NCI-H1436 treated with DMSO at 0.1 percent for 48 hours (cell line): ENCODE measurements around the gene SLC5A2.
"Not testable (repeated sequence)": the region's sequence is repeated elsewhere in the genome, so short reads cannot be mapped to it uniquely, and the experiment has no call there.

Experiments used
- DNase-seq: peaks from one replicate; lab custom pipeline; 2025; lab: John Stamatoyannopoulos, UW

The SLC5A2 gene

DNA sequence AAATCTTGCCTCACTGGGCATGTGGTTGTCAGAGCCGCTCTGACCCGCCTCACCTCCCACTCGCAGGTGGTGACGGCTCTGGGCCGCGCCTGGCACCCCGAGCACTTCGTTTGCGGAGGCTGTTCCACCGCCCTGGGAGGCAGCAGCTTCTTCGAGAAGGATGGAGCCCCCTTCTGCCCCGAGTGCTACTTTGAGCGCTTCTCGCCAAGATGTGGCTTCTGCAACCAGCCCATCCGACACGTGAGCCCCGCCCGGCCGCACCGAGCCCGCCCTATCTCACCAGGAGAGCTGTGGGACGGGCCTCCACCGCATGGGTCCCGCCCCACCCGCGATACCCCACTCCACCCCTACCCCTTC lies 7.0 kb upstream of the SLC5A2 start:
- DNase-seq, result no peak

DNA sequence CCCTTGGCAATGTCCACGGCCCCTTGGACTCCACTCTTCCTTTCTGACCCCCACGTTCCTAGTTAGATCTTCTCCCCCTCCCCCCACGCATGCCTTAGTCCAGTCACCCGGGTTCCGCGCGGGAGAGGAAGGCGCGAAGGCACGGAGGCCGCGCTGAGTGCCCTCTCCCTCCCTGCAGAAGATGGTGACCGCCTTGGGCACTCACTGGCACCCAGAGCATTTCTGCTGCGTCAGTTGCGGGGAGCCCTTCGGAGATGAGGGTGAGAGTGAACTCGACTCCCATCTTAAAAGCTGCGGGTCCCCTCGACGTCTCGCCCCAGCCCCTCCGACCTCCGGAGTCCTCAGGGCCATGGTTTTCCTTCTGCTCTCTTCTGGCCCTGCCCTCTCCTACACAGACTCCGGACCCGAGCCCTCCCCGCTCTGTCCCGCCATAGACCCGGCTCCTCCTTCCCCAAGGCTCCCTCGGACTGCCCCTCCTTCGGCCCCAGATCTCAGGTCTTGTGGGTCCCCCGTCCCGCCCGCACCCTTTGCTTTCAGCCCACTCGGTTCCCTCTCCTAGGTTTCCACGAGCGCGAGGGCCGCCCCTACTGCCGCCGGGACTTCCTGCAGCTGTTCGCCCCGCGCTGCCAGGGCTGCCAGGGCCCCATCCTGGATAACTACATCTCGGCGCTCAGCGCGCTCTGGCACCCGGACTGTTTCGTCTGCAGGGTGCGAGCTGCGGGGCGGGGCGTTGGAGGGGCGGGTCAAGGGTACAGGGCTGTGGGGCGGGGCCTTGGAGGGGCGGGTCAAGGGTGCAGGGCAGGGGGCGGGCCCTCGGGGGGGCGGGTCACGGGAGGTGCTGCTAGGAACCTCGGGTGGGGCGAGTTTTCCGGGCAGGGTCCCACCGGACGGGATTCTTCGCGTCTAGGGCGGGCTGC lies 6.4 kb upstream of the SLC5A2 start:
- no peak for DNase-seq

DNA sequence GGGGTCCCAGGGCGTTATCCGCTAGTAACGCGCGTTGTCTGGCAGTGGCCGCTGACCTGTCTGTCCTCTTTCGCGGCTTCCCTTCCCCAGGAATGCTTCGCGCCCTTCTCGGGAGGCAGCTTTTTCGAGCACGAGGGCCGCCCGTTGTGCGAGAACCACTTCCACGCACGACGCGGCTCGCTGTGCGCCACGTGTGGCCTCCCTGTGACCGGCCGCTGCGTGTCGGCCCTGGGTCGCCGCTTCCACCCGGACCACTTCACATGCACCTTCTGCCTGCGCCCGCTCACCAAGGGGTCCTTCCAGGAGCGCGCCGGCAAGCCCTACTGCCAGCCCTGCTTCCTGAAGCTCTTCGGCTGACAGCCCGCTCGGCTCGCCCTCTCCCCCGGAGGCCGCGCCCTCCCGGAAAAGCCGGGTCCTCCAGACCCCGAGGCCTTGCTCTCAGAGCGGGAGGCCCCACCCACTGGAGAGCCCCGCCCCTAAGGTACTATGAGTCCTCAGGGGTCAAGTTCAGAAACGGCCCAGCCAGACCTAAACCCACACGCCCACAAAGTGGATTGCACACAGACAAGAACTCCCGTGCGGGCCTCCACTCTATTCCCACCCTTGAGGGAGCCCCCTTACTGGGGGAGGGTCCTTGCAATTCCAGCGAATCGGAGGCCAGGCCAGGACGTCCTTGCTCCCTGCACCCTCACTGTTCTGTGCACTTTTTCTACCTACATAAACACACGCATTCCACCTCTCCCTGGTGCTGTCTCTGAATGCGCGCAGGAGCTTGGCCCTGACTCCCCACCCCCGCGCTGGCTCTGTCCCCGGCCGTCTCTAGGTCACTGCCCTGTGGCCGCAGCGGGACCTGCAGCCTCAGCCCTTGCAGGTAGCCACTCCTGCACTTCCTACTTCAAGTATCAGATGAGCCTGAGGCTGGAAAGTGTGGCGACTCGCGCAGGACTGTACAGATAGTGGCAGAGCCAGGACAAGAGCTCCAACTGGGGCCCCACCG lies 5.4 kb upstream of the SLC5A2 start:
- DNase-seq, result no peak

DNA sequence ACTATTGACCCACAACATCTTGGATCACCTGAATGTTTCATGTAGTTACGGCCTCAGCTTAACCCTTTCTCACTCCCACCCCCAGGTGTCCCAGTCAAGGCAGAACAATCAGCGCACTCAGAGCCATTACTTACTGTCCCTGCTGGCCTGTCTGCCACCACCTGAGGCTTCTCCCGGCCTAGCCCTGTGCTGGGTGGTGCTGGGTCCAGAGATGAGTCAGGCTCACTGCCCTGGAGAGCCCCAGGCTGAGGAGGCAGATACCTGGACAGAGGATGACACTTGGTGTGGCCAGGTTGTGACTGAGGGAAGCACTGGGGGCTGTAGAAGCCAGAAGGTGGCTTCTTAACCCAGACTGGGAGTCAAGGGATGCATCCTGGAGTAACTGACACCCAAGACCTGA lies 4.0 kb upstream of the SLC5A2 start:
- DNase-seq, result no peak

DNA sequence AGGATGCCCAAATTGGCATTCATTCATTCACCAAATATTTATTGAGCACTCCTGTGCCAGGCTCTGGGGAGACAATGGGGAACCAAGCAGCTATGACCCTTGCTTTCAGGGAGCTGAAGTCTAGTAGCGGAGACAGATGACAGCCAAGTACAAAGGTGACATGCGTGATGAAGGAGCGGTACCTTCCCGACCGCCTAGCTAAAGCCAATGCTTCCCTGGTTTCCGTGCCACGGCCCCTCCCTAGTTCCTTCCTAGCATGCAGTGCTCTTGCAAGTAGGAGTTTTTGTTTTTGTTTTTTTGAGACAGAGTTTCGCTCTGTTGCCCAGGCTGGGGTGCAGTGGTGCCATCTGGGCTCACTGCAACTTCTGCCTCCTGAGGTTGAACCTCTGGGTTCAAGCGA lies 3.2 kb upstream of the SLC5A2 start:
- DNase-seq, result no peak

DNA sequence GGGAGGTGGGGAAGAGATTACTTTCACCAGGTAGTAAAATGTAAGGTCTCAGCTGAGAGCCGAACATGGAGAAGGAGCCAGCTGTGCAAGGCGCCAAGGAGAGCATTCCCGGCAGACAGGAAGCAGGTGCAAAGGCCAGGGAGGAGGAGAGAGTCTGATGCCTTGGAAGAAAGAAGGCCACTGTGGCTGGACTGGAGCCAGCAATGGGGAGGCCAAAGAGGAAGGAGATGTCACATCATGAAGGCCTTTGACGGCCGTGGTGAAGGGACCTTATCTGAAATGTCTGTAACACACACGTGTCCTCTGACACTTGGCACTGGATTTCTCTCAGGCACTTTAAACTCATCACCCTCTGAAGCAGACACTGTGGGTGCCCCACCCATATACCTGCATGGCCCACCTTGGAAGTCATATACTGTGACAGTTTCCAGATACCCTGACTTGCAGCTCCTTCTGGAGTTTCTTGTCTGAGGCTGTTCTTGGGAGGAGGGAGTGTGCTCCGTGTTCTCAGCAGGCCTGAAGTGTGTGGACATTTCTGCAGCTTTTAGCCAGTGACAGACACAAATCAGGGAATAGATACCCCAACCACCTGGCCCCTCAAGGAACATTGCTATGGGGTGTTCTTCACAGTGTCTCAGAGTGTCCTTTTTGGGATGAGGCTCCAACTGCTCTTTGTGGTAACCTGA lies 1.9 kb upstream of the SLC5A2 start:
- no peak for DNase-seq

DNA sequence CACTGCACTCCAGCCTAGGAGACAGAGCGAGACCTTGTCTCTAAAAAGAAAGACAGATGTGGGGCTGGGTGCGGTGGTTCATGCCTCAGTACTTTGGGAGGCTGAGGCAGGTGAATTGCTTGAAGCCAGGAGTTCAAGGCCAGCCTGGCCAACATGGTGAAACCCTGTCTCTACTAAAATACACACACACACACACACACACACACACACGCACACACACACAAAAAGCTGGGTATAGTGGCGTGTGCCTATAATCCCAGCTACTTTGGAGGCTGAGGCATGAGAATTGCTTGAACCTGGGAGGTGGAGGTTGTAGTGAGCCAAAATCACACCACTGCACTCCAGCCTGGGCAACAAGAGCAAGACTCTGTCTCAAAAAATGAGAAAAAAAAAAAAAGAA lies 1.1 kb downstream of the SLC5A2 start:
- not testable (repeated sequence) for DNase-seq

DNA sequence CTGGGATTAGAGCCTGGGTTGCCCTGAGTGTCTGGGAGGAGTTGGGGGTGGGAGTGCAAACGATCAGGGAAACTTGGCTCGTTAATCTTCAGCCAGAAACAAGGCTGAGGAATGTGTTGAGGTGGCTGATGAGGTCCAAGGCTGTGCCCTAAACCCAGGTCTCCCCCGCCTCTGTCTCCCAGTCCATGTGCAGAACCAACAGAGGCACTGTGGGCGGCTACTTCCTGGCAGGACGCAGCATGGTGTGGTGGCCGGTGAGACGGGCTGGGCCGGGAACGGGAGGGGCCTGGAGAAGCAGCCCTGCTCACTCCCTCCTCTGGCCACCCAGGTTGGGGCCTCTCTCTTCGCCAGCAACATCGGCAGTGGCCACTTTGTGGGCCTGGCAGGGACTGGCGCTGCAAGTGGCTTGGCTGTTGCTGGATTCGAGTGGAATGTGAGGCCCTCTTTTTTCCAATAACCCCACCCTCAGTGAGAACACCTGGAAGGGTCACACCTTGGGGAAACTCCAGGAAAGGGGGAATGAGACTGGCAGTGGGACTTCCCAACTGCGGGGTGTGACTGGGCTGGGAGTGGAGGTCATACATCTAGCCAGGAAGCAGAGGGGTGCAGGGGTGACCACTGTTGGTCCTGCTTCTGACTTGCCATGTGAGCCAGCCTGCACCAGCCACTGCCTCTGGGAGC lies 1.7 kb downstream of the SLC5A2 start:
- no peak for DNase-seq

DNA sequence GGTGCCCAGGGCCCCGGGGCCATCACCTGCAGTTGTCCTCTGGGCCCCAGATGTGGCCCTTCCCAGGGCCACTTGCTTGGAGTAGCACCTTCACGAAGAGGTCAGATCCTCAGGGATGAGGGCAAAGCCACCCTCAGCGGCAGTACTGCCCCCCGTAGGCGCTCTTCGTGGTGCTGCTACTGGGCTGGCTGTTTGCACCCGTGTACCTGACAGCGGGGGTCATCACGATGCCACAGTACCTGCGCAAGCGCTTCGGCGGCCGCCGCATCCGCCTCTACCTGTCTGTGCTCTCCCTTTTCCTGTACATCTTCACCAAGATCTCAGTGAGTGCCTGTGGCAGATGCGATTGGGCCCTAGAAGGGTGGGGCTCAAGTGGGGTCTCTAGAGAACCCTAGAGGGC lies 2.6 kb downstream of the SLC5A2 start:
- no peak for DNase-seq

DNA sequence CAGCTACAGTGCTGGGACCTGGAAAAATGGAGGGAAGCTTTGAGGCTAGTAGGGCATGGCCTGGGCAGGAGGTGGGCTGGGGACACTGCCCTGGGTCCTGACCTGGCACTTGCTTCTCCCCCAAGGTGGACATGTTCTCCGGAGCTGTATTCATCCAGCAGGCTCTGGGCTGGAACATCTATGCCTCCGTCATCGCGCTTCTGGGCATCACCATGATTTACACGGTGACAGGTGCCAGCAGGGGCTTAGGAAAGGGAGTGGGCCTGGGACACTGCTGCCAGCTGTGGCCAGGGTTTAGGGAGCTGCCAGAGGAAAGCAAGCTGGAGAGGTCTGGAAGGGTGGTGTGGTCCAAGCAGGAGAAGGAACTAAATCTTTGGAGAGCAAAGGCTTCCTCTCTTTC lies 3.1 kb downstream of the SLC5A2 start:
- DNase-seq, result no peak

DNA sequence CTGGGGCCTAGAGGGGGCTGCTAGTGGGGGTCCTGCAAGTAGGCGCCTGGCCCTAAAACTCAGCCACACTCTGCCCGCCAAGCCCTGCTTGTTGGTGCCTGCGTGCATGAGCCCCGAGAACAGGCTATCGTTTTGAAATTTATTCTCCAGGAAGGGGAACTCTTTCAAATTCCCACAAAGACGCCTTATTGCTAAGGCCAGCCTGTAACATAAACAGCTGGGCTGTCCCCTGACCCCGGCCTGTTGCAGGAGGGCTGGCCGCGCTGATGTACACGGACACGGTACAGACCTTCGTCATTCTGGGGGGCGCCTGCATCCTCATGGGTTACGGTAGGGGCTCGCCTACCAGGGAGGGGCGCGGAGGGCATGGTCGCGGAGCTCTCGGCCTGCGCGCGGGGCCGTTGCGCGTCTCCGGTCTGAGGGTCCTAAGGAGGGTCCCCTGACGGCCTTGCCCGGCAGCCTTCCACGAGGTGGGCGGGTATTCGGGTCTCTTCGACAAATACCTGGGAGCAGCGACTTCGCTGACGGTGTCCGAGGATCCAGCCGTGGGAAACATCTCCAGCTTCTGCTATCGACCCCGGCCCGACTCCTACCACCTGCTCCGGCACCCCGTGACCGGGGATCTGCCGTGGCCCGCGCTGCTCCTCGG lies 4.3 kb downstream of the SLC5A2 start:
- no peak for DNase-seq

DNA sequence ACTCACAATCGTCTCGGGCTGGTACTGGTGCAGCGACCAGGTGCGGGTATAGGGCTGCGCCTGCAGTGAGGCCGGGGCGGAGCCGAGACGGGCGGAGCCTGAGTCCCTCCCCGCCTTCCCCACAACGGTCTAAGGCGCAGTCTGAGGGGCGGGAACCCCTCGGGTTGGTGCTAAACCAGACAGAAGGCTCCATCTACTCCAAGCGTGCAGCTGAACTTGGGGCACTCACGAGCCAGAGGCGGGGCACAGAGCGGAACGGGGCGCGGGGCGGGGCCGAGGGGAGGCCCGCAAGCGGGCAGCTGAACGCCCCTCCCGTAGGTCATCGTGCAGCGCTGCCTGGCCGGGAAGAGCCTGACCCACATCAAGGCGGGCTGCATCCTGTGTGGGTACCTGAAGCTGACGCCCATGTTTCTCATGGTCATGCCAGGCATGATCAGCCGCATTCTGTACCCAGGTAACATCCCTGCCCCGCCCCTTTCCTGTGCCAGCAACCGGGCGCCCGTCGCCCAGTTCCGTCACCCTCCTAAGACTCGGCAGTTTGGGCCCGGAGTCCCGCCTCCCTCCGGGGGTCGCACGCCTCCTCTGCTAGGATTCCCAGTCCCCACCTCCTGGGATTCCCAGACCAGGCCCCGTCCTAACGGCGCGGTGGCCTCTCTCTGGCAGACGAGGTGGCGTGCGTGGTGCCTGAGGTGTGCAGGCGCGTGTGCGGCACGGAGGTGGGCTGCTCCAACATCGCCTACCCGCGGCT lies 5.0 kb downstream of the SLC5A2 start:
- no peak for DNase-seq

DNA sequence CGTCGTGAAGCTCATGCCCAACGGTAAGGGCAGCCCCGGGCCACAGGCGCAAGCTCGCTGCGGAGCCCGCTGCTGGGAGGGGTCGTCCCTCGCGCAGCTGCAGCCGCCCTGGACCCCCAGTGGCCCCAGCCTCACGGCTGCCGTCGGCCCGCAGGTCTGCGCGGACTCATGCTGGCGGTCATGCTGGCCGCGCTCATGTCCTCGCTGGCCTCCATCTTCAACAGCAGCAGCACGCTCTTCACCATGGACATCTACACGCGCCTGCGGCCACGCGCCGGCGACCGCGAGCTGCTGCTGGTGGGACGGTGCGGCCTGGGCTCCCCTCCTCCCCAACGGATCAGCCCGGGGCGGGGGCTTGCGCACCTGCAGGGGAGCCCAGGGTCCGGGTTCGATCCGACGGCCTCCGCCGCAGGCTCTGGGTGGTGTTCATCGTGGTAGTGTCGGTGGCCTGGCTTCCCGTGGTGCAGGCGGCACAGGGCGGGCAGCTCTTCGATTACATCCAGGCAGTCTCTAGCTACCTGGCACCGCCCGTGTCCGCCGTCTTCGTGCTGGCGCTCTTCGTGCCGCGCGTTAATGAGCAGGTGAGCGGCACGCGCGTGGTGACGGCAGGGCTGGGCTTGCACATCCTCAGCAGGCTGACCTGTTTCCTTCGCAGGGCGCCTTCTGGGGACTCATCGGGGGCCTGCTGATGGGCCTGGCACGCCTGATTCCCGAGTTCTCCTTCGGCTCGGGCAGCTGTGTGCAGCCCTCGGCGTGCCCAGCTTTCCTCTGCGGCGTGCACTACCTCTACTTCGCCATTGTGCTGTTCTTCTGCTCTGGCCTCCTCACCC lies 5.8 kb downstream of the SLC5A2 start:
- DNase-seq, result no peak

DNA sequence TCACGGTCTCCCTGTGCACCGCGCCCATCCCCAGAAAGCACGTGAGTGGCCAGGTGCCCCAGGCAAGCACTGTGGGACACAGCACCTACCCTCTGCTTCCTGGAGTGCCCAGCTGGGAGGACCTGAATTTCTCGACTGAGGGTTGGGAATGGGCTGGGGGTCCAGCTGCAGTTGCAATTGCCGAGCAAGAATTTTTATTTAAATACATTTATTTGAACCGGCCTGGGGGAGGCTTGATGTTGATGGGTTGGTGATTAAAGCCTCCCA lies 6.3 kb downstream of the SLC5A2 start:
- DNase-seq, result no peak

DNA sequence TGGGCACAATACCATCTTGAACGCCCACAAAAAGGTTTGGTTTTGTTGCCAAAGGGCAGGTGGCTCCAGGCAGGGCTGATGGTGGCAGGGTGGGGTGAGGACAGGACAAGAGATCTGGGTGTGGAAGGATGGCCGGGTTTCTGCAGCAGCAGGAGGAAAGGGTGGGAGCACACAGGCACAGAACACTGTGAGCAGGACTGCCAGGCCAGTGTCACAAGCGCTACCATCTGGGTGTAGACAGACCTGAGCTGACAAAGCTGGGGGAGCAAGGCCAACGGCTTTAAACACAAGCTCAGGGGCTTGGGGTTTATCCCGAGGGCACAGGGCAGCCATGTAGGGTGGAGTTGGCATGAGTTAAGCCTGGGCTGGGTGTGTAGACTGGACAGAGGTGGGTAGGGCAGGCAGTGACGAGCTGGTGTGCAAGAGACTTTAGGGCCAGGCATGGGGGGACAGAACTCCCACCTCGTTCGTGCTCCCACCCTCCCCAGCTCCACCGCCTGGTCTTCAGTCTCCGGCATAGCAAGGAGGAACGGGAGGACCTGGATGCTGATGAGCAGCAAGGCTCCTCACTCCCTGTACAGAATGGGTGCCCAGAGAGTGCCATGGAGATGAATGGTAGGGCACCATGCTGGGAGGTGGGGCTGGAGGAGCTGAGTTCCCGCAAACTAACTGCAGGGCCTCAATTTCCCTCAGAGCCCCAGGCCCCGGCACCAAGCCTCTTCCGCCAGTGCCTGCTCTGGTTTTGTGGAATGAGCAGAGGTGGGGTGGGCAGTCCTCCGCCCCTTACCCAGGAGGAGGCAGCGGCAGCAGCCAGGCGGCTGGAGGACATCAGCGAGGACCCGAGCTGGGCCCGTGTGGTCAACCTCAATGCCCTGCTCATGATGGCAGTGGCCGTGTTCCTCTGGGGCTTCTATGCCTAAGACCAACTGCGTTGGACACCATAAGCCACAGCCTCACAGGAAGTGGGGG lies 7.0 kb downstream of the SLC5A2 start:
- no peak for DNase-seq

DNA sequence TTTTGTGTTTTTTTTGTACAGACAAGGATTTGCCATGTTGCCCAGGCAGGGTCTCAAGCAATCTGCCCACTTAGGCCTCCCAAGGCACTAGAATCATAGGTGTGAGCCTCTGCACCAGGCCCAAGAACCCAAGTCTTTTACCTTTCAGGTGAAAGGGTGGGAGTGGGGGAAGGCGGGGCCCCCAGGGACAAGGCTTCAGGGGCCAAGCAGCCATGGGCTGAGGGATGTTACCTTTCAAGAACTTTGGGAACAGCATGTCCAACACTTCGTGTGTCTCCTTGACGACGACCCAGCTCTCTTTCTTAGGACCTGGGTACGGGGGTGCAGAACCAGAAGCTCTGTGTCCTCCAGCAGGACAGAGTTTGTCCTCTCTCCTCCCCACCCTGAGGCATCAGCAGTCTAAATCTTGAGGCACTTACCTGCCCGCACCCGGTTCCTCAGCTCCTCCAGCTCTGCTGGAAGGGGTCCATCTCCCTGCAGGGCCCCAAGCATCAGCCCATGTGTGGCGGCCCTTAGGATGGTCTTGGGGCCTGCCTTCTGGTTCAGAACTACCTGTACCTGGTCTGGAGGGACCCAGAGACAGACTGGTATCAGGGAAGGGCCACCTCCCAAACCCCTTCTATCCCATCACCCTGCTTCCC lies 9.0 kb downstream of the SLC5A2 start:
- no peak for DNase-seq

DNA sequence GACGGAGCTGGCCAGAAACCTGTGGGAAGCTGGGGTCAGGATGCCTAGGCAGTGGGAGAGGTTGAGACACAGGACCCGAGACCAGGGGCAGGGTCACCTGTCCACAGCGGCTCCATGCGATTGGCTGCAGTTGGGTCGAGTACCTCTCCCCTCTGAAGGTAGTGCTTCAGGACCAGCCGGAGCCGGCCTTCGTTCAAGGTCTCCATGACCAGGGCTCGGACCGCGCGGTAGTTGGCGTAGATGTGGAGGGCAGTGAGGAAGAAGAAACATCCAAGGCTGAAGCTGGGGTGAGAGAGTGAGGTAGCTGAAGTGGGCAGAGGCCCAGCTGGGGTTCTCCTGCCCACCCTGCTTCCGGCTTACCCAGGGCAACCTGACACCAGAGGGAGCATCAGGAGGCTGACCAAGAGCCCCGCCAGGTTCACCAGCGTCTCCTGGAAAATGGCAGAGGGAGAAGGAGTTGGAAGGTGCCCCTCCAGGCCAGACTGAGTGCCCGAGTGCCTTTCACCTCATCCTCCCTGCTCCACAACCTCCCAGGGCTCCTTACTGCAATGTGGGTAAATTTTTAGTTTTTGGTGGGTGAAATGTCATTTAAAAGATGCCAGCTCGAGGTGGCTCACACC lies 10.7 kb downstream of the SLC5A2 start:
- no peak for DNase-seq

DNA sequence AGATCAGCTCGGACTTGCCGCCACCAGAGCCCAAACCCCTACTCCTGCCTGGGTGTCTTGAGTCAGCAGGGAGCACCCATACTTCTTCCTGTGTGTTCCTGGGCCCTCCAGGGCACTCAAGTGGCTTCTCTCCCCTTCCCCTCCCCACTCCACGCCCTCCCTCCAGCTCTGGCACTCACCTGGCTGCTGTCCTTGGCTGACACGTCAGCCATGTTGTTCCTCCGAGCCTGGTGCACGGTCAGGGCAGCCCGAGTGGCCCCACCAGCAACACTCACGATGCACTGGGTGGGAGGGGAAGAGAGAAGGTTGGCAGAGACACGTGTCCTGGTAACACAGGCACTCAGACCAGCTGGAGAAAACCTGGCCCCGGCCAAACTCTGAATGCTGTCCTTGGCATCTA lies 13.7 kb downstream of the SLC5A2 start:
- no peak for DNase-seq
